Trophoblast cell (in vitro differentiated cells and primary cell): ENCODE results near the gene SNTG2.
A peak's percentile ranks its signal among the peaks of the same experiment; 100 is the strongest.

Experiments used
- DNase-seq, 2 donors: peaks; one replicate each; pipeline ENCODE4 v3.0.0-alpha.2; 2016
- H2AFZ ChIP-seq: 2 replicates; pipeline ENCODE4 v1.6.1; 2013; ENCODE audit warnings: low read length, moderate library complexity, mild to moderate bottlenecking; ENCODE audit not compliant: insufficient read depth, poor library complexity
- H2AK5ac ChIP-seq: 2 replicates; pipeline ENCODE4 v1.6.1; 2013; ENCODE audit warnings: mild to moderate bottlenecking, low read length
- H2BK120ac ChIP-seq: 2 replicates; pipeline ENCODE4 v1.6.1; 2013; ENCODE audit warnings: low read length, mild to moderate bottlenecking, moderate library complexity; ENCODE audit not compliant: insufficient read depth, poor library complexity
- H2BK12ac ChIP-seq: 2 replicates; pipeline ENCODE4 v1.6.1; 2013; ENCODE audit warnings: mild to moderate bottlenecking, low read length, moderate library complexity
- H2BK5ac ChIP-seq: 2 replicates; pipeline ENCODE4 v1.6.1; 2013; ENCODE audit warnings: low read length, low read depth, moderate library complexity, mild to moderate bottlenecking; ENCODE audit not compliant: poor library complexity
- H3K14ac ChIP-seq: 2 replicates; pipeline ENCODE4 v1.6.1; 2013; ENCODE audit warnings: mild to moderate bottlenecking, low read length
- H3K18ac ChIP-seq: 2 replicates; pipeline ENCODE4 v1.6.1; 2013; ENCODE audit warnings: mild to moderate bottlenecking, low read length
- H3K23ac ChIP-seq: 2 replicates; pipeline ENCODE4 v1.6.1; 2013; ENCODE audit warnings: low read length
- H3K27ac ChIP-seq: 2 replicates; pipeline ENCODE4 v1.5.1; 2013; ENCODE audit warnings: low read depth, mild to moderate bottlenecking, inconsistent platforms, low read length, moderate library complexity
- H3K27me3 ChIP-seq: 2 replicates; pipeline ENCODE4 v1.6.1; 2013; ENCODE audit warnings: inconsistent platforms, mild to moderate bottlenecking, low read length, moderate library complexity; ENCODE audit not compliant: insufficient read depth
- H3K36me3 ChIP-seq, 2 experiments: 1 replicate in 1 of 2; 2 replicates in 1 of 2; pipeline ENCODE4 v1.6.1; 2013; ENCODE audit warnings: low read length in 2 of 2, mild to moderate bottlenecking in 2 of 2, moderate library complexity in 1 of 2; ENCODE audit not compliant: insufficient read depth in 2 of 2, control insufficient read depth in 1 of 2
- H3K4ac ChIP-seq: 2 replicates; pipeline ENCODE4 v1.6.1; 2013; ENCODE audit warnings: low read depth, mild to moderate bottlenecking, low read length, moderate library complexity
- H3K4me1 ChIP-seq, 2 experiments: 1 replicate in 1 of 2; 2 replicates in 1 of 2; pipeline ENCODE4 v1.6.1; 2013; ENCODE audit warnings: low read length in 2 of 2, mild to moderate bottlenecking in 2 of 2, moderate library complexity in 1 of 2; ENCODE audit not compliant: insufficient read depth in 2 of 2, control insufficient read depth in 1 of 2
- H3K4me2 ChIP-seq: 2 replicates; pipeline ENCODE4 v1.6.1; 2013; ENCODE audit warnings: inconsistent platforms, mild to moderate bottlenecking, low read length, moderate library complexity
- H3K4me3 ChIP-seq: 2 replicates; pipeline ENCODE4 v1.5.1; 2013; ENCODE audit warnings: mild to moderate bottlenecking, low read depth, low read length, inconsistent platforms
- H3K79me1 ChIP-seq: one replicate; pipeline ENCODE4 v1.6.1; 2013; ENCODE audit warnings: low read length
- H3K79me2 ChIP-seq: 2 replicates; pipeline ENCODE4 v1.6.1; 2013; ENCODE audit warnings: low read length, mild to moderate bottlenecking; ENCODE audit not compliant: control insufficient read depth, insufficient read depth, poor library complexity
- H3K9ac ChIP-seq: 2 replicates; pipeline ENCODE4 v1.6.1; 2013; ENCODE audit warnings: mild to moderate bottlenecking, low read length
- H3K9me3 ChIP-seq: 2 replicates; pipeline ENCODE4 v1.6.1; 2013; ENCODE audit warnings: low read depth, mild to moderate bottlenecking, control low read depth, inconsistent platforms, low read length; ENCODE audit not compliant: insufficient read depth
- H4K12ac ChIP-seq: 2 replicates; pipeline ENCODE4 v1.6.1; 2013; ENCODE audit warnings: low read depth, mild to moderate bottlenecking, low read length, moderate library complexity
- H4K8ac ChIP-seq: 2 replicates; pipeline ENCODE4 v1.6.1; 2013; ENCODE audit warnings: low read depth, mild to moderate bottlenecking, low read length, moderate library complexity
- H4K91ac ChIP-seq: one replicate; pipeline ENCODE4 v1.6.1; 2013; ENCODE audit warnings: low read depth, mild to moderate bottlenecking, low read length, moderate library complexity
- WGBS: extraction: QIAGEN DNeasy Blood & Tissue Kit; methylation state at CpG from one replicate; pipeline ENCODE4 v1.1.7; 2013; ENCODE audit warnings: missing lambda C conversion rate; ENCODE audit not compliant: insufficient read length, insufficient coverage; ENCODE audit errors: extremely low coverage; 5-methylcytosine and 5-hydroxymethylcytosine counted together

The SNTG2 gene

DNA sequence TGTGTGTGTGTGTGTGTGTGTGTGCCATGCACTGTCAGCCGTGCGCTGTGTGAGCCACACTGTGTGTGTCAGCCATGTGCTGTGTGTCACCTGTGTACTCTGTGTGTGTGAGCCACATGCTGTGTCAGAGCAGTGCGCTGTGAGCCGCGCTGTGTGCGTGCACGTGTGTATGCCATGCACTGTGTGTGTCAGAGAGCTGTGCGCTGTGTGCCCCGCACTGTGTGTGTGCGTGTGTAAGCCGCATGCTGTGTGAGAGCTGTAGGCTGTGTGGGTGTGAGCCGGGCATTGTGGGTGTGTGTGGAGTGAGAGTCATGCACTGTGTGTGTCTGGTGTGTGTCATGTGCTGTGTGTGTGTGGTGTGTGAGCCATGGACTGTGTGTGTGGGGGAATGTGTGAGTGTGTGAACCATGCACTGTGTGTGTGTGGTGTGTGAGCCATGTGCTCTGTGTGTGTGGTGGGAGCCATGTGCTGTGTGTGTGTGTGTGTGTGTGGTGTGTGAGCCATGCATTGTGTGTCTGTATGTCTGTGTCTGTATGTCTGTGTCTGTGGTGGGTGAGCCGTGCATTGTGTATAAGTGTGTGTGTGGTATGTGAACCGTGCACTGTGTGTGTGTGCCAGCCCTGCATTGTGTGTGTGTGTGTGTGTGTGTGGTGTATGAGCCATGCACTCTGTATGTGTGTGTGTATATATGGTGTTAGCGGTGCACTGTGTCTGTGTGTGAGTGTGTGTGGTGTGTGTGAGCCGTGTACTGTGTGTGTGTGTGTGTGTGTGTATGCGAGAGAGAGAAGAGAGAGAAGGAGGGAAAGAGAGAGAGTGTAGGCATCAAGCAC lies 356.3 kb downstream of the SNTG2 start:
- no peak overlapping the region for H2AFZ ChIP-seq
- no peak overlapping the region for H3K4ac ChIP-seq
- H3K36me3 ChIP-seq, result no peaks in the 10 kb centered on the region
- H3K27me3 ChIP-seq, result no peaks in the 10 kb centered on the region
- H3K23ac ChIP-seq, result no peak overlapping the region
- H2BK12ac ChIP-seq, result no peak overlapping the region
- no peaks in the 10 kb centered on the region for H3K79me2 ChIP-seq
- H3K27ac ChIP-seq, result no peak overlapping the region
- H3K4me3 ChIP-seq, result peak overlapping the region; percentile 37
- no peak overlapping the region for H2BK120ac ChIP-seq
- no peak overlapping the region for H3K18ac ChIP-seq
- no peak overlapping the region for H4K8ac ChIP-seq
- H3K9ac ChIP-seq, result no peak overlapping the region
- H3K9me3 ChIP-seq, result peaks cover 5% of the 10 kb centered on the region
- no peak overlapping the region for H3K14ac ChIP-seq
- H2BK5ac ChIP-seq, result no peak overlapping the region
- no peaks in the 10 kb centered on the region for H3K4me1 ChIP-seq
- DNase-seq, result no peak
- H4K12ac ChIP-seq, result no peak overlapping the region
- no CpG with 5 or more reads among the region's 17 CpGs for WGBS
- H4K91ac ChIP-seq, result no peak overlapping the region
- H3K4me2 ChIP-seq, result no peak overlapping the region
- H3K79me1 ChIP-seq, result no peaks in the 10 kb centered on the region
- H2AK5ac ChIP-seq, result no peak overlapping the region

DNA sequence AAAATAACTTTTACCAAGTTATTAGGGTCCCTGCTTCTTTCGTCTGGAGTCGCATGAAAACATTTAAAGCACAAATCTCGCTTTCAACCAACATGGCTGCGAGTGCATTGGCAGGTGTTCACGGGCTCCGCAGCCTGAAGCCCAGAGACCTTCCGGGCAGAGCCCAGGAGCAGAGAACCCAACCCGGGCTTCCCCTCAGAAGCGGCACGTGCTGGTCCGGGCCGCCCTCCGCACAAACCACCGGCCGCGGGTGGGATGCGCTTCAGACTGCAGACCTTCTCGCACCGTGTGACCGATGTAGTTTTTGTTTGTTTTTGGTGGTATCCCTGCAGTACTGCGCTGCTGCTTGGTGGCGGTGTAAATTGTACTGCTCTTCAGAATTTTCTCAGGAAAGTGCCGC lies 357.0 kb downstream of the SNTG2 start:
- no peak overlapping the region for H3K23ac ChIP-seq
- H2AK5ac ChIP-seq, result no peak overlapping the region
- no peak overlapping the region for H2AFZ ChIP-seq
- H3K36me3 ChIP-seq, result no peaks in the 10 kb centered on the region
- no peak overlapping the region for H3K4ac ChIP-seq
- H3K14ac ChIP-seq, result no peak overlapping the region
- H3K9me3 ChIP-seq, result peaks cover 5% of the 10 kb centered on the region
- H2BK120ac ChIP-seq, result no peak overlapping the region
- no peak for DNase-seq
- H4K91ac ChIP-seq, result no peak overlapping the region
- no peaks in the 10 kb centered on the region for H3K79me2 ChIP-seq
- H3K18ac ChIP-seq, result no peak overlapping the region
- no peak overlapping the region for H3K4me2 ChIP-seq
- H3K27ac ChIP-seq, result no peak overlapping the region
- H3K4me1 ChIP-seq, result no peaks in the 10 kb centered on the region
- H2BK5ac ChIP-seq, result no peak overlapping the region
- no peak overlapping the region for H3K4me3 ChIP-seq
- no peaks in the 10 kb centered on the region for H3K79me1 ChIP-seq
- no peak overlapping the region for H2BK12ac ChIP-seq
- no peak overlapping the region for H3K9ac ChIP-seq
- H4K8ac ChIP-seq, result no peak overlapping the region
- WGBS, result no CpG with 5 or more reads among the region's 23 CpGs
- H3K27me3 ChIP-seq, result no peaks in the 10 kb centered on the region
- H4K12ac ChIP-seq, result no peak overlapping the region

DNA sequence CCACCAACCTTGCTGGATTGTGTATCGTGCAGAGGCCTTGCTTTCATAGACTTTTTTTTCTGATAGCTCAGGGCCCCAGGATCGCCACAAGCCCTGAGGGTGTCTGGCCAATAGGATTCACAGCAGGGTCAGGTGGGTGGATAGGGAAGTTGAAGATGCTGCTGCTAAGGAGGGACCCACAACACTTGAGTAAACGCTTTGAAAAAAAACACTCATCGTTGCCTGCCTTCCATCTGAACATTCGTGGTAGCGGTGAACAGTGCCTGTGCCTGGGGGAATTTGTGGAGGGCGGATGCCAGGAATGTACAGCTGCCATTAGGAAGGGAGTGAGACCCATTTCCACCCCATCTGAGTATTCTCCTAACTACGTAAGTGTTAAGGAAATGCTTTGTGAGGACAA lies 358.0 kb downstream of the SNTG2 start:
- H4K91ac ChIP-seq, result no peak overlapping the region
- H2BK120ac ChIP-seq, result no peak overlapping the region
- H3K27ac ChIP-seq, result no peak overlapping the region
- WGBS, result no CpG with 5 or more reads among the region's 8 CpGs
- H3K4me2 ChIP-seq, result no peak overlapping the region
- H2BK5ac ChIP-seq, result no peak overlapping the region
- peaks cover 5% of the 10 kb centered on the region for H3K9me3 ChIP-seq
- no peak overlapping the region for H3K18ac ChIP-seq
- H4K8ac ChIP-seq, result no peak overlapping the region
- no peak overlapping the region for H2BK12ac ChIP-seq
- H3K4me3 ChIP-seq, result no peak overlapping the region
- H3K27me3 ChIP-seq, result no peaks in the 10 kb centered on the region
- H3K36me3 ChIP-seq, result no peaks in the 10 kb centered on the region
- H3K23ac ChIP-seq, result no peak overlapping the region
- H3K14ac ChIP-seq, result no peak overlapping the region
- no peaks in the 10 kb centered on the region for H3K4me1 ChIP-seq
- H3K79me2 ChIP-seq, result no peaks in the 10 kb centered on the region
- H3K79me1 ChIP-seq, result no peaks in the 10 kb centered on the region
- H3K4ac ChIP-seq, result no peak overlapping the region
- no peak overlapping the region for H2AFZ ChIP-seq
- no peak overlapping the region for H4K12ac ChIP-seq
- no peak overlapping the region for H3K9ac ChIP-seq
- no peak overlapping the region for H2AK5ac ChIP-seq
- DNase-seq, result no peak

DNA sequence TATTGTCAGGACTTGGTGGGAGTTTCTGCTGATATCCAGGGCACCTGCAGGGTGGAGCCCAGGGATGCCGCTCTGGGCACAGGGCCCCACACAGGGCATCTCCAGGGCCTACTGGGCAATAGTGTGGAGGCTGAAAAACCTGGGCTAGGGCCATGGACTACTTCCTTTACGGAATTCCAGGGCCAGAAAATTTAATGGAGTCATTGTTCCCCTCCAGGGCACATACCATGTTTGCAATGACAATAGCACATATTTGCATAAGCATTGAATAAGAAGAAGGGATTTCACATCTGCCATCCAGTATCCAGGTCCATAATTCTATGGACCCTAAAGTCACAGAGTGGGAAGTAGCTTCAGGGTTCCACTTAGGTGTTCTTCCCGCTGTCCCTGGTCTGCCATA lies 358.9 kb downstream of the SNTG2 start:
- Histone ChIP-seq H3K4me3 (no peak overlapping the region), H4K91ac (no peak overlapping the region), H2AK5ac (no peak overlapping the region)

More for the DNA sequence above, 358.9 kb downstream of the SNTG2 start:
- H3K79me1 ChIP-seq, result no peaks in the 10 kb centered on the region
- no peak overlapping the region for H2AFZ ChIP-seq
- no peak overlapping the region for H2BK120ac ChIP-seq
- H3K23ac ChIP-seq, result no peak overlapping the region
- H2BK12ac ChIP-seq, result no peak overlapping the region
- H3K36me3 ChIP-seq, result no peaks in the 10 kb centered on the region
- no peaks in the 10 kb centered on the region for H3K27me3 ChIP-seq
- peaks cover 5% of the 10 kb centered on the region for H3K9me3 ChIP-seq
- H3K9ac ChIP-seq, result no peak overlapping the region
- H2BK5ac ChIP-seq, result no peak overlapping the region
- no peak overlapping the region for H3K4me2 ChIP-seq
- no peak overlapping the region for H3K18ac ChIP-seq
- H4K12ac ChIP-seq, result no peak overlapping the region
- no peak overlapping the region for H3K14ac ChIP-seq
- H3K4ac ChIP-seq, result no peak overlapping the region
- no peaks in the 10 kb centered on the region for H3K79me2 ChIP-seq
- DNase-seq, result no peak
- H3K27ac ChIP-seq, result no peak overlapping the region
- no peak overlapping the region for H4K8ac ChIP-seq
- no CpG with 5 or more reads among the region's 3 CpGs for WGBS
- H3K4me1 ChIP-seq, result no peaks in the 10 kb centered on the region
